Glutamatergic neuron (in vitro differentiated cells): ENCODE data around the gene SRSF9. TPM values are rescaled to one million over a fixed set of nuclear protein-coding genes. Genes with fewer than 3 reads are reported as not detected.
"Not testable (repeated sequence)": the region's sequence is repeated elsewhere in the genome, so short reads cannot be mapped to it uniquely, and the experiment has no call there.

Experiments
- DNase-seq: peaks from one replicate; pipeline ENCODE4 v3.0.0; 2022
- H3K27ac Mint-ChIP-seq: one replicate; pipeline ENCODE4 v1.8.0; 2020; ENCODE audit warnings: mild to moderate bottlenecking, mixed read lengths, inconsistent platforms; ENCODE audit not compliant: unreplicated experiment
- H3K27me3 Mint-ChIP-seq: one replicate; pipeline ENCODE4 v1.8.0; 2020; ENCODE audit warnings: mild to moderate bottlenecking, moderate library complexity, mixed read lengths, inconsistent platforms; ENCODE audit not compliant: unreplicated experiment
- H3K36me3 Mint-ChIP-seq: one replicate; pipeline ENCODE4 v1.8.0; 2020; ENCODE audit warnings: mild to moderate bottlenecking, mixed read lengths, inconsistent platforms; ENCODE audit not compliant: unreplicated experiment
- H3K4me1 Mint-ChIP-seq: one replicate; pipeline ENCODE4 v1.8.0; 2020; ENCODE audit warnings: mild to moderate bottlenecking, low read depth, mixed read lengths, inconsistent platforms; ENCODE audit not compliant: unreplicated experiment
- H3K4me3 Mint-ChIP-seq: one replicate; pipeline ENCODE4 v1.8.0; 2020; ENCODE audit warnings: mild to moderate bottlenecking, mixed read lengths, inconsistent platforms; ENCODE audit not compliant: unreplicated experiment
- H3K9me3 Mint-ChIP-seq: one replicate; pipeline ENCODE4 v1.8.0; 2020; ENCODE audit warnings: mild to moderate bottlenecking, moderate library complexity, mixed read lengths, inconsistent platforms; ENCODE audit not compliant: unreplicated experiment
- total RNA-seq: library from RNA; stranded (reverse); fragmentation: NEBNext Ultra II Directional; extraction: Animal tissue kit (Norgen Biotek cat#: 25700); gene quantifications from one replicate; pipeline ENCODE4 v1.2.1, GENCODE V29; 2021; ENCODE audit not compliant: unreplicated experiment
- TF ChIP-seq, protein P1 (sequence below): fragments of 200-600 bp; sonication (generic); IDR thresholded peaks from one replicate; pipeline ENCODE4 v1.5.0; 2021; ENCODE audit not compliant: partially characterized antibody, unreplicated experiment

The SRSF9 gene
- total RNA-seq, 1 donor from 2014 or later: 210 TPM

DNA sequence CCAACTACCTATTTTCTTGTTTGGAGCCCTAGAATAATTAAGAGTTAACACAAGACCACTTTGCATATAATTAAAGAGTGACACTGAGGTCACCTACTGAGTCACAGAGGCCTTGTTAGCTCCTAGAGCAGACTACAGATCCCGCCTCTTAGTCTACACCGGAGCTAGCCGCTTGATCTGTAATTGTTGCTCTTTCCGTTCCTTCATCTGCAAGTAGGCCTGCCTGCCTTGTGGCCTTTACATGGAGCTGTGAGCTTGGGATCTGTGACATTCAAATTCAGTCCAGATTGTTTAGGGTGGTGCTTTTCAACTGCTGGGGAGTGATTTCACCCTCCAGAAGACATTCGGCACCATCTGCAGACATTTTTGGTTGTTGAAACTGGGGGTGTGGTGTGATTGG lies 20.8 kb upstream of the SRSF9 start:
- Mint-ChIP-seq H3K36me3 (peaks cover 5% of the 10 kb centered on the region), H3K27ac (no peak overlapping the region), H3K4me3 (no peak overlapping the region), H3K27me3 (peaks cover 11% of the 10 kb centered on the region), H3K4me1 (peaks cover 3% of the 10 kb centered on the region), H3K9me3 (peaks cover 9% of the 10 kb centered on the region)
- TF ChIP-seq, protein P1, sequence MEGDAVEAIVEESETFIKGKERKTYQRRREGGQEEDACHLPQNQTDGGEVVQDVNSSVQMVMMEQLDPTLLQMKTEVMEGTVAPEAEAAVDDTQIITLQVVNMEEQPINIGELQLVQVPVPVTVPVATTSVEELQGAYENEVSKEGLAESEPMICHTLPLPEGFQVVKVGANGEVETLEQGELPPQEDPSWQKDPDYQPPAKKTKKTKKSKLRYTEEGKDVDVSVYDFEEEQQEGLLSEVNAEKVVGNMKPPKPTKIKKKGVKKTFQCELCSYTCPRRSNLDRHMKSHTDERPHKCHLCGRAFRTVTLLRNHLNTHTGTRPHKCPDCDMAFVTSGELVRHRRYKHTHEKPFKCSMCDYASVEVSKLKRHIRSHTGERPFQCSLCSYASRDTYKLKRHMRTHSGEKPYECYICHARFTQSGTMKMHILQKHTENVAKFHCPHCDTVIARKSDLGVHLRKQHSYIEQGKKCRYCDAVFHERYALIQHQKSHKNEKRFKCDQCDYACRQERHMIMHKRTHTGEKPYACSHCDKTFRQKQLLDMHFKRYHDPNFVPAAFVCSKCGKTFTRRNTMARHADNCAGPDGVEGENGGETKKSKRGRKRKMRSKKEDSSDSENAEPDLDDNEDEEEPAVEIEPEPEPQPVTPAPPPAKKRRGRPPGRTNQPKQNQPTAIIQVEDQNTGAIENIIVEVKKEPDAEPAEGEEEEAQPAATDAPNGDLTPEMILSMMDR: no peak
- DNase-seq: no peak

DNA sequence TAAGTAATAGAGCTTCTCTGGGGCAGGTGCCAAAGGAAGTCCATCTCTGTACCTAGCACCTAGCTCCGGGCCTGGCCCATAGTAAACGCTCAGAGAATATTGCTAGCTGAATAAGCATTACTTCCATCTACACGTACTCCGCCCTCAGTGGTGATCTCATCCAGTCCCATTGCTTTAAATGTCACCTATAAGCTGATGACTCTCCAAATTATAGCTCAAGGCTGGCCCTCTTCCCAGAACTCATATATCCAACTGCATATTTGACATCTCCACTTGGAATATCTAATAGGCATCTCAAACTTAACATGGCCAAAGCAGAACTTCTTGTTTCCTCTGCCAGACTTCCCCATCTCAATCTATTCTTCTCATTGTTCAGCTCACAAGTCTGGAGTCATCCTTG lies 19.5 kb upstream of the SRSF9 start:
- no peak overlapping the region for H3K27ac Mint-ChIP-seq
- no peak overlapping the region for H3K4me3 Mint-ChIP-seq
- H3K36me3 Mint-ChIP-seq: peaks cover 5% of the 10 kb centered on the region
- DNase-seq: no peak
- H3K27me3 Mint-ChIP-seq: peaks cover 8% of the 10 kb centered on the region
- H3K9me3 Mint-ChIP-seq: peaks cover 5% of the 10 kb centered on the region
- TF ChIP-seq, protein P1: no peak
- H3K4me1 Mint-ChIP-seq: no peaks in the 10 kb centered on the region

DNA sequence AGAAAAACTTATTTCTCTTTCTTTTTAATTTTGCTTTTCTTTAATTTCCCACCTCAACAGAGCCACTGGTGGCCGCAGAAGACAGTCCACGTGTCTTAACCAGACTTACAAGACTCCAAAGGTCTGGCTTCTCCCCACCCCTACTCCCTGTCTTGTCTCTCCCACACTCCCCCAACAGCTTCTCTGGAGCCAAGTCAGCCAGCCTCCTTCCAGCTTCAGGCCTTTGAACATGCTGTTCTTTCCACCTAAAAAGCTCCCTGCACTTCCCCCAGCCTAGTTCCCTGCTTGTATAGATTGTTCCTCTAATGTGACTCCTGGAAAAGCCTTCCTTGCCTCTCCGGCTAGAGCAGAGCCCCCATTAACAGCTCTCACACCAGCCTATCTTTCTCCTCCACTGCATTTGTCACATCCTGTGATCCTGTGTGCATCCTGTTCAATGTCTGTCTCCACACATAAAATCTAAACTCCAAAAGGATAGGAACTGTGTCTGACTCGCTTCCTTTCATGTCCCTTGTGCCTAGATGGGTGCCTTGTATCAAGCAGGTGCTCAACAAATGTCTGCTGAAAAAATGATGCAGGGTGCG lies 18.6 kb upstream of the SRSF9 start:
- H3K4me3 Mint-ChIP-seq: no peak overlapping the region
- peaks cover 8% of the 10 kb centered on the region for H3K27me3 Mint-ChIP-seq
- no peak overlapping the region for H3K27ac Mint-ChIP-seq
- H3K4me1 Mint-ChIP-seq: no peaks in the 10 kb centered on the region
- peaks cover 5% of the 10 kb centered on the region for H3K36me3 Mint-ChIP-seq
- peaks cover 5% of the 10 kb centered on the region for H3K9me3 Mint-ChIP-seq
- DNase-seq: no peak
- TF ChIP-seq, protein P1: no peak

DNA sequence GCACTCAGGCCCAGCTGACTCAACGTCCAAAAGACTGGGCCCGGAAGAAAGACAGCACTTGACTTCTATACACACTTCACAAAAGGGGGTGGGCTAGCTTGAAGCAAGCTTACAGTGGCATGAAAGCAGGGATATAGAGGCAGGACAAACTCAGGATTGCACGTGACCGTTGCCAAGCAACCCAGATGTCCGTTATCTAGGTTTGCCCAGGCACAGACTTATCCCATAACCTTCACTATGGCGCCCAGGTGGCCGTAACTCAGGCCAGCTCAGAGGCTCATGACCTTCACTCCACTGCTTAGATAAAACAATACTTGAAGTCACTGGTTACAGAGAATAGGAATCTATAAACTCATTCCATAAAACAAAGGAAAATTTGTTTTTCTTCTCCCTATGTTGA lies 18.0 kb upstream of the SRSF9 start:
- H3K27ac Mint-ChIP-seq, H3K9me3 Mint-ChIP-seq: not testable (repeated sequence)

DNA sequence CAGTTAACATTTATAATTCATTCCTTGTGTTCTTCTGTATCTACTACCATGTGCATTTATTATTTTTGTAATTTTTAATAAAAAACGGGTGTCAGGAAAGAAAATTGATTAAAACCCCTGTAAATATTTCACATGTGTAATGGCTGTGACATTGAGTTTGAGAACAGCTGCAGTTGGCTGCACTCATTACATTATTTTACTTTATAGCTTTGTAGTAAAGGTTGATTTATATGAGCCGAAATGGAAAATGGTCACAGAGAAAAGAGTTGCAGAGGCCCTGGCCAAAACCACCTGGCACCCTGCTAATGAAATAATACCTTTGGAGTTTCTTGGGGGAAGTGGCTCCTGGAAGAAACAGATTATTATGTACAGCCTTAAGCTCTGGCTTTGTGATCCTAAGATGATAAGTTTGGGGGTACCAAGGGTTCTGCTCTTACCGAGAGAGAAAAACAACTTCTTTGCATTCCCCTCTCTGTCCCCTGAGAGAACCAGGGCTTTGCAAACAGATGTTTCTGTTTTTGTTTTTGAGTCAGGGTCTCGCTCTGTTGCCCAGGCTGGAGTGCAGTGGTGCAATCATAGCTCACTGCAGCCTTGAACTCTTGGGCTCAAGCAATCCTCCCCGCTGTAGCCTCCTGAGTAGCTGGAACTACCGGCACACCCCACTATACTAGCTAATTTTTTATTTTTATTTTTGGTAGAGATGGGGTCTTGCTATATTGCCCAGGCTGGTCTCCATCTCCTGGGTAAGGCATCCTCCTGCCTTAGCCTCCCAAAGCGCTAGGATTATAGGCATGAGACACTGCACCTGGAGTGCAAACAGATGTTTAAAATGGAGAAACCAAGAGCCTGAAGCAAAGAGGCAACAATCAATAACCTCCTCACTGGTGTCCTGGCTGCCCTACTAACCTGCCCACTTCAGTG lies 16.7 kb upstream of the SRSF9 start:
- TF ChIP-seq, protein P1: no peak
- no peak for DNase-seq
- Mint-ChIP-seq H3K27ac (no peak overlapping the region), H3K36me3 (peaks cover 5% of the 10 kb centered on the region), H3K9me3 (peaks cover 5% of the 10 kb centered on the region), H3K27me3 (peaks cover 7% of the 10 kb centered on the region), H3K4me1 (no peaks in the 10 kb centered on the region), H3K4me3 (no peak overlapping the region)

More for the DNA sequence above, 18.0 kb upstream of the SRSF9 start:
- H3K4me1 Mint-ChIP-seq, H3K36me3 Mint-ChIP-seq, H3K4me3 Mint-ChIP-seq, DNase-seq, H3K27me3 Mint-ChIP-seq: not testable (repeated sequence)
